GM10847 (cell line): Measurements from ENCODE around the gene FIG4.

Experiments
- POLR2A ChIP-seq: IDR thresholded peaks from 2 replicates; pipeline ENCODE4 v1.6.1; 2011; ENCODE audit not compliant: insufficient read length; ENCODE audit errors: extremely low read depth

Gene FIG4

DNA sequence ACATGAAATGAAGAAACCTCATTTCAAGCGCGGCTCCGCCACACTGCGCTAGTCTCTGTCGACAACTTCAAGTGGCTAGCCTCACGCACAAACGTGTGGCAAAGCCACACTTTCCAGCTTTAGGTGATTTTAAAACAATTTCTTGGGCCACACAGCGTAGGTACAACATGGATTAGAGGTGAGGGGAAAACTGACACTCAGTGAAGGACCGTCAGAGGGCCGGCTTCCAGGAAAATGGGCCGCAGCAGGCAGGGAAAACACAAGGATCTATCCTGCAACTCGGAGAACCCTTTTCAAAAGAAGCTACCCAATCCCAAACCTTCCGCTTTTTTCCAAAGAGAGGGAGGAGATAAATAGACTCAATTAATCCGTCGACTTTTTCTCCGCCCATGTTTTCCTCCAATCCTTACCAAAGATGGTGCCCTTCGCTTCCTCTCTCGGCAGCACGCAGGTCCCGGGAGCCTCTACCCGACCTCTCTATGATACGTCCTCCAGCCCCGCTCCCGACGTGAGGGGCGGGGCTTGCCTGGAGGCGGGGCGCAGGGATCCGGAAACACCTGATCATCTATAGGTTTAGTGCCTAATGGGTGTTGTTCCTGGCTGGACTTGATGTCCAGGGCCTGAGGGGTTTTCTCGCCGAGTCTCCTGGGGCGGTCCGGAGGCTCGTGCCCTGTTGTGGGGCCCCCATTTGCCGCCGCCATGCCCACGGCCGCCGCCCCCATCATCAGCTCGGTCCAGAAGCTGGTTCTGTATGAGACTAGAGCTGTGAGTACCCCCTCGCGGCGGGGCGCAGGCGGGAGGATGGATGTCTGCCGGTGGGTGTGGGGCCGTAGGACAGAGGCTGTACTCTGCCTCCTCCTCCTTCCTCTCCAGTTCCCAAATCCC lies at the start of gene FIG4, which contains the start of gene AK9:
FIG4 (plus strand) TSS at position 560 of the 885 bp plus-strand sequence; CDS start at position 700, 140 bp downstream.
AK9 (minus strand) TSS at position 466 of the 885 bp plus-strand sequence. CDS start 15,457 bp downstream, outside the sequence.
- no peak for TF ChIP-seq POLR2A

DNA sequence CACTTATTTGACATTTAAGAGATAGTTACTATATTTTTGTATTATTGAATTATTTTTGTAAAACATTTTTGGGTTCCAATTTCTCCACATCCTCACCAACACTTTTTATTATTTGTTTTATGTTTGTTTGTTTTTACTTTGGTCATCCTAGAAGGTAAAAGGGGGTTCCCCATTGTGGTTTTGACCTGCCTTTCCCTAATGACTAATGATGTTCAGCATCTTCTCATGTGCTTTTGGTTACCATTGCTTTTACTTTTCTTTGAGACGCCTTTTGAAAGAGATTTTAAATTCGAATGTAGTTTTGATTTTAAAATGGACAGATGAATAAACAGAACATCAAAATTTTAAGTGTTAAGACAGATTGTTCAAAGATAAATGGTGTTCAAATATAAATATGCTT lies 47.0 kb upstream of the FIG4 start:
- no peak for TF ChIP-seq POLR2A

DNA sequence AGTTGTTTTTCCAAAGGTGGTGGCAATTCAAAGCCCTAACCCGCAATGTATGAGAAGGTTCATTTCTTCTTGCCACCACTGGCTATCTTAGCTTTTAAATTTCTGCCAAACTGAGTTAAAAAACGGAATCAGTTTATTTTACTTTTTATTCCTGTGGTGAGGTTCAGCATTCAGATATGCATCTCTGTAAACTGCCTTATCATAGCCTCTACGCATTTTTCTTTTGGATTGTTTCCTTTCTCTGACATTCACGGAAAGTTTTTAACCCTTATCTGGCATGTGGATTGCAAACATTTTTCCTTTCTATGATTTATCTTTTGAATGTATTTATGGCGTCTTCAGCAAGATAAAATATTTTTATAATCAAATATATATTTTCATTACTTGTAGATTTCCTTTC lies 37.8 kb upstream of the FIG4 start:
- no peak for TF ChIP-seq POLR2A

DNA sequence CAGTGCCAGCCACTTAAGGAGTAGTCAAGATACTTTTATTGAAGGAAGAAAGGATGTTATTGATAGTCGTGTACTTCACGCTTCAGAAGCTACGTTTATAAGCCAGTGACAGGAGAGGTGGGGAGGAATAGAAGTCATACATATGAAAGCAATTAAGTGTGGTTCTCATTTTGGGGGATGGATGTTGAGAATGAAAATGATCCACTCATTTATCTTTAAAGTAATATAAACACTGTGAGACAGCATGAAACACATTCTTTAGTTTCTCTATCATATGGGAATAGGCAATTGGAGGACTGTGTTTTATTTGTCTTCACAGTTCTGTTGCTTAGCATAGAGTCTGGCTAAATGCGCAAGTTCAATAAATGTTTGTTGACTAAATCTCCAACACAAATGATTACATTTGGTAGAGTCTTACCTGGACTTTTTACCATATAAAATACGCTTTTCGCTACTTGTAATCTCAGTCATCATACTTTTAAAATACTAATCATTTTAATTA lies 35.3 kb upstream of the FIG4 start:
- TF ChIP-seq POLR2A: no peak

DNA sequence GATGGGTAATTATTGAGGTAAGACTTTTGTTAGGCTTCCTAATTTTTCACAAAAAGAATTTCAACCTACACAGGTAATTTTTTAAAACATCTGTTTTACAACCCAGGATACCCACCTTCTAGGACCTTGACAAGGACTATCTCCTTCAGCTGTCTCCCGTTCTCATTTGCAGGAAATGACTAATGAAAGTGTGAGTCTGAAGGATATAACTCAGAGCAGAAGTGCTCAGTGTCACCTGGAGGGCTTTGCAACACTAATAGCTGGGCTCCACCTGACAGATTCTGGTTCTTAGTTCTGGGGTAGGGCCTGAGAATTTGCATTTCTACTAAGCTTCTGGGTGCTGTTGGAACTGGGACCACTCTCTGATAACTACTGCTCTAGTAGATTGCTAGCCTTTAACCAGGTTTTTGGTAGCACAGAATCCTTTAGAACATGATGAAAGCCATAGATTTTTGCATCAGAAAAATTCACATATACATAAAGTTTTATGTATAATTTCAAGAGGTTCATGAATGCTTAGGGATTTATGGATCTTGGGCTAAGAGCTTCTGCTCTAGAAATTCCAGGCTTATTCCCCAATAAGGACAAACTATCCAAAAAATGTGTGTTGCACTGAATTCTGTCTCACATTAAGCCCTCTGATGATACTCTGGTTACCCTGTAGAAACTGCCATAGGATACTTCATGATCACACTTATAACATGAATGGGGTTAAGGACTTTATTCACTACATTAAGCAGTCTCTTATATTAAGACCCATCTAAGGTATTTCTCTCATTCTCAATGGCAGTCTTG lies 30.4 kb upstream of the FIG4 start:
- no peak for TF ChIP-seq POLR2A

DNA sequence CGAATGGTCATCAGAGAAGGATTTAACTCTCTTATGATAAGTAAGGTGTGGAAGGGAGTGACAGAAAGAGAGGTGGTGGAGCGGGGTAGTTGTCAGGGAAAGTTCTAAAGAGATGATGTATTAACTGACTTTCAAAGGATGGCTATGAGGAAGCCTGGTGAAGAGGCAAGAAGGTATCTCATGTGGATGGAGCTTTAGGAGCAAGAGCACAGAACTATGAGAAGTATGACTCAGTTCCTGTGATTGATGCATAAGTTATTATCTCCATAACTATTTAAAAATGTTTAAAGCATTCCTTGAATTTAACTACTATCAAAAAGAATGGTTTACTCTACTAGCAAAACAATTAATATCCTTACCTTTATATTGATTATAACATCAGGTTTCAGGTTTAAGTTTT lies 28.9 kb upstream of the FIG4 start:
- no peak for TF ChIP-seq POLR2A

DNA sequence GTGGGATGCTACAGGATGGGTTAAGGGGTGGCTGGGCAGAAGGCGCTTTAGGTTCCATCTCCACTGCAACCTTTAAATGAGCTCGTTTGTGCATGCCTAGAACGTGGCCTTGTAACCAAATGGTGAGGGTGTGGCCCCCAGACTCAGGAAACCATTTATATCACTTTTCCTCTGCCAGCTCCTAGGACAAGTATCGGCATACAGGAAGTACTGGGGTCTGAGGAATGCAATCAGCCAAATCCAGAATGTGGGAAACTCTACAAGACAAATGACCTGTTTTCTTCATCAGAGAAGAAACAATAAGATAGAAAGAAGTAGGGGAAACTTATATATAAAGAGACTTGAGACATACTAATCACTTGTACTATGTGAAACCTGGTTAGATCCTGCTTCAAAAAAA lies 21.3 kb upstream of the FIG4 start:
- TF ChIP-seq POLR2A: no peak

DNA sequence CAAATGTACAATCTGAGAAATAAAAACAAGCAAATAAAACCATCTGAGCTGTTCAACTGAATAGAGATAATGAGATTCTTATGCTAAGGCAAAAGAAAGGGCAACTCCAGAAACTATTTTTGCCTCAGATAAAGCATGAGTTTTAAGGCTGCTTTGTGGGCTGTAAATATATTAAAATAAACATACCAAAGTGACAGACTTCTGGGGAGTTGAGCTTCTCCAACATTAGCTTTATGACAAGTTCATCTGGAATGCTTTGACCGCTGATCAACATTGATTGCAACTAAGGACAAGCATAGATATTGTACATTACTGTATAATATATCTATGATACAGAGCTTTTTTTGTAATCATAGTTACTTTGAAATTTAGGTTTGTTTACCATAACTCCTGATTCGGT lies 19.4 kb upstream of the FIG4 start:
- no peak for TF ChIP-seq POLR2A

DNA sequence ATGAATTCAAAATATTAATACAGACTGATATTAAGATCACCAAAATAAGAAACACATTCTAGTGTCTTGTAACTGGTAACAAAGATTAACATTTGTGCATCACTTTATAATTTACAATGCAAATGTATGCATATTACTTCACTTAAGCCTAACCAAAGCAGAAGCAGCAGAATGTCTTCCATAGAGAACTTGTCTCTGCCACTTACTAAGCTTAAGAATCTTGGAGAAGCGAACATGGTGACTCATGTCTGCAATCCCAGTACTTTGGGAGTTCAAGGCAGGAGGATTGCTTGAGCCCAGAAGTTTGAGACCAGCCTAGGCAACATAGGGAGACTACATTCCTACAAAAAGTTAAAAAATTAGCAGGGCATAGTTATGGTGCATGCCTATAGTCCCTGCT lies 18.9 kb upstream of the FIG4 start:
- no peak for TF ChIP-seq POLR2A

DNA sequence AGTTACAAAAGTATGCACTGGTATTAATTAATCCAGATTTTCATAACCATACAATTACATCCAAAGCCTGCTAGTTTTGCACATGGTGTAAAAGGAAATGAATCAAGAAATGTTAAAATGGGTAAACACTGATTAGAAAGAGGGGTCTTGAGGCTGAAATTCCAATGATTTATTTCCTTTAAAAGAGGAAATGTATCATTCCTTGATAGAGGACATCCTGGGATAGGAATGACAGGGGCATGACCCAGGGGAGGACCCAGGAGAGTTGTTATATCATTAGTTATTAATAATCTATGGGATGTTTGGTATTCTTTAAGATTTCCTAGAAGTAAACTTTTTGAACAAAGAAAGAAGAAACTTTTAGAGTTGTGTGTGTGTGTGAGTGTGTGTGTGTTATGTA lies 18.3 kb upstream of the FIG4 start:
- no peak for TF ChIP-seq POLR2A

DNA sequence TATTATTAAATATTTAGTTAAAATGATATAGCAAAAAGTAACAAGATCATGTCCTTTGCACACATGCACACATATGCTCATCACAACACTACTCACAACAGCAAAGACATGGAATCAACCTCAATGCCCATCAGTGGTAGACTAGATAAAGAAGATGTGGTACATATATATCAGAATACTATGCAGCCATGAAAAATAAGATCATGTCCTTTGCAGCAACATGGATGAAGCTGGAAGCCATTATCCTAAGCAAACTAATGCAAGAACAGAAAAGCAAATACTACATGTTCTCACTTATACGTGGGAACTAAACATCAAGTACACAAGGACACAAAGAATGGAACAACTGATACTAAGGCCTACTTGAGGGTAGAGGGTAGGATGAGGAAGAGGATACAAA lies 14.4 kb upstream of the FIG4 start:
- TF ChIP-seq POLR2A: no peak

DNA sequence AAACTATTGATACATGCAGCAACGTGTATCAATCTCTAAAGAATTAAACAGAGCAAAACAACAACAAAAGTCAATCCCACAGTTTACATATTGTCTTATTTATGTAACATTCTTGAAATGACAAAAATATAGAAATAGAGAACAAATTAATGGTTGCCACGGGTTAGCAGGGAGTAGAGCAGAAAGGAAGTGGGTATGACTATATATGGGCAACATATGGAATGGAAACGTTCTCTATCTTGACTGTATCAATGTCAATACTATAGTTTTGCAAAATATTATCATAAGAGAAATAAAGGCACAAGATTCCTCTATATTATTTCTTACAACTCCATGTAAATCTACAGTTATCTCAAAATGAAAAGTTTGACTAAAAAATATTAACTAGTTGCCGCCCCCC lies 12.9 kb upstream of the FIG4 start:
- no peak for TF ChIP-seq POLR2A

DNA sequence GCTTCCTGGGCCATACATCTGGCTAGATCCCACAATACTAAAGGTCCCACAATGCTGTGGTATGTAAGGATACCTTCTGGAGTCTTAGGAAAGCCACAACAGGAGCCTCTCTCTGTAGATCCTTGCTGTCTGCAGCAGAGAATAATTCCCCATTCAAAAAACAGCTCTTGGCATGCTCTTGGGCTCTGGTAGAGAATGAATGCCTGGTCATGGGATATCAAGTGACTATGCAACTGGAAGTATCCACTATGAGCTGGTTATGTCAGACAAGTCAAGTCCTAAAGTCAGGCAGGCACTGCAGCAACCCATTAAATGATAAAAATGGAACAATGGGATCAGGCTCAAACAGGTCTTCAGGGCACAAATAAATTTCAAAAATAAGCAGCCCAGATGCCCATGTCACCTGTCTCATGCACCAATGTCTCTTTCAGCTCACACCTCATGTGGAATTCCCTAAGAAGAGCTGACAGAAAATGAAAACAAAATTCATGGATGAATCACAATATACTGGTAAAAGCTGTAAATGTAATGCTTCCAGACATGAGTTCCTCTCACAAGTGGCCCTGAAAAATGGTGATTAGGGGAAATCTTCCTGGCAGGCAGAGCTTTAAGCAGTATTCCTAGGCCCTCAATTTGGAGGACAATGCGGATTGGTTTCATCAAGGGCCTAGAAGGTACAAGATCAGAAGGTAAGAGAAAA lies 4.4 kb upstream of the FIG4 start:
- no peak for TF ChIP-seq POLR2A

DNA sequence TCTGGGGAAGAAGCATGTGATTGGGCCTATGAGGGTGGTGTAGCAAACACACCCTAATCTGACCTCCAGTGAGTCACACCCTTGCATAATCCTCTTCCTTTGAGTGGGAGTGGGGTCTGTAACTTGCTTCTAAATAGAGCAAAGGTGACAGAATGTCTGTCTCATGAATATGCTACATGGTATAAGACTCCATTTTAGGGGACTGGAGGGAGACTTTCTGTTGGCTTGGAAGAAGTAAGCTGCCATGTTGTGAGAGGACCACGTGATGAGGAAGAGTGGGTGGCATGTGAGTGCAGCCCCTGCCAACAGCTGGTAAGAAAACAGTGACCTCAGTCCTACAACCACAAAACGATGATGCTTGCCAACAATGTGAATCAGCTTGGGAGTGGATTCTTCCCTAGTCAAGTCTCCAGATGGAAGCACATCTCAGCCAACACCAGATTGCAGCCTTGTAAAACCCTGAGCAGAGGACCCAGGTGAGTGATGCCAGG lies 3.8 kb upstream of the FIG4 start:
- TF ChIP-seq POLR2A: no peak

DNA sequence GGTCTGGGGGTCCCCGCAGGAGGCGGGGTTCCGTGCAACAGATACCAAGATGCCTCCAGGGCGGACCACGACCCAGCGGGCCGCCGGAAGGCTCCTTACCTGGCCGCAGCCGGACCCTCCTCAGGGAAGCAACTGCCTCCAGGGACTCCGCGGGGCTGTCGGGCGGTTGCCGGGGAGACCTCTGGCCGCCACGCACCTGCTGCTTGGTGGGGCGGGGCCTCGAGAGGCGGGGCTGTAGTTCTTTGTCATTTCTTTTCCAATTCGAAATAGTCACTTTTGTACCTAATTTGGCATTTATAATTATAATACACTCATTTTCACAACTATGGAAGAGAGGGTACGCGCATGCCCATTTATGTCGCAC lies 741 bp upstream of the FIG4 start:
- TF ChIP-seq POLR2A: no peak
